ENCODE results near the gene TRIM63. TPM values are rescaled to one million over a fixed set of nuclear protein-coding genes. Genes with fewer than 3 reads are reported as not detected.

The TRIM63 gene
- total RNA-seq, 4 donors from 2014 or later: 0.51 to 1.6 (median 1.2) TPM

DNA sequence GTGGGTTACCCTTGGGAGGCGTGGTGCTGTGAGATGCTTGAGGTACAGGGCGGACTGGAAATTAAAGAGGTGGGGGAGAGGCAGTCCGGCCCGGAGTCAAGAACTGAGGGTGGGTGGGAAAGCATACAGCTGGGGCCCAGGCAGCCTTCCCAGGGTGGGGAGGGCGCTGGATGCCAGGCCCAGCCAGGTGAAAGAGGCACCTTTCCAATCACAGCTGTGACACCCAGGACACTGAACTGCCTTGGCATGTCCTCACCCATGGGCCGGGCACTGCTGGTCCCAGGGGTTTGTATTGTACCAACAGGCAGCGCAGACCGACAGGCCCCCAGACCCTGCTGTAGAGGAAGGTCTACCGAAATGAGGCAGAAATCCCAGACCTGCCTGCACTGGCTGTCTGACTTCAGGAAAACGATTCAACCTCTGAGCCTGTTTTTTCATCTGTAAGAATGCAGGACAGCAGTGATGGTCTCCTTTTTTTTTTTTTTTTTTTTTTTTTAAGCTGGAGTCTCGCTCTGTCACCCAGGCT lies 30.6 kb downstream of the TRIM63 start:
- TF ChIP-seq, protein P1, sequence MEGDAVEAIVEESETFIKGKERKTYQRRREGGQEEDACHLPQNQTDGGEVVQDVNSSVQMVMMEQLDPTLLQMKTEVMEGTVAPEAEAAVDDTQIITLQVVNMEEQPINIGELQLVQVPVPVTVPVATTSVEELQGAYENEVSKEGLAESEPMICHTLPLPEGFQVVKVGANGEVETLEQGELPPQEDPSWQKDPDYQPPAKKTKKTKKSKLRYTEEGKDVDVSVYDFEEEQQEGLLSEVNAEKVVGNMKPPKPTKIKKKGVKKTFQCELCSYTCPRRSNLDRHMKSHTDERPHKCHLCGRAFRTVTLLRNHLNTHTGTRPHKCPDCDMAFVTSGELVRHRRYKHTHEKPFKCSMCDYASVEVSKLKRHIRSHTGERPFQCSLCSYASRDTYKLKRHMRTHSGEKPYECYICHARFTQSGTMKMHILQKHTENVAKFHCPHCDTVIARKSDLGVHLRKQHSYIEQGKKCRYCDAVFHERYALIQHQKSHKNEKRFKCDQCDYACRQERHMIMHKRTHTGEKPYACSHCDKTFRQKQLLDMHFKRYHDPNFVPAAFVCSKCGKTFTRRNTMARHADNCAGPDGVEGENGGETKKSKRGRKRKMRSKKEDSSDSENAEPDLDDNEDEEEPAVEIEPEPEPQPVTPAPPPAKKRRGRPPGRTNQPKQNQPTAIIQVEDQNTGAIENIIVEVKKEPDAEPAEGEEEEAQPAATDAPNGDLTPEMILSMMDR (IDR thresholded peaks at IDR 0.05; ENCODE audit: low read depth): no peak

DNA sequence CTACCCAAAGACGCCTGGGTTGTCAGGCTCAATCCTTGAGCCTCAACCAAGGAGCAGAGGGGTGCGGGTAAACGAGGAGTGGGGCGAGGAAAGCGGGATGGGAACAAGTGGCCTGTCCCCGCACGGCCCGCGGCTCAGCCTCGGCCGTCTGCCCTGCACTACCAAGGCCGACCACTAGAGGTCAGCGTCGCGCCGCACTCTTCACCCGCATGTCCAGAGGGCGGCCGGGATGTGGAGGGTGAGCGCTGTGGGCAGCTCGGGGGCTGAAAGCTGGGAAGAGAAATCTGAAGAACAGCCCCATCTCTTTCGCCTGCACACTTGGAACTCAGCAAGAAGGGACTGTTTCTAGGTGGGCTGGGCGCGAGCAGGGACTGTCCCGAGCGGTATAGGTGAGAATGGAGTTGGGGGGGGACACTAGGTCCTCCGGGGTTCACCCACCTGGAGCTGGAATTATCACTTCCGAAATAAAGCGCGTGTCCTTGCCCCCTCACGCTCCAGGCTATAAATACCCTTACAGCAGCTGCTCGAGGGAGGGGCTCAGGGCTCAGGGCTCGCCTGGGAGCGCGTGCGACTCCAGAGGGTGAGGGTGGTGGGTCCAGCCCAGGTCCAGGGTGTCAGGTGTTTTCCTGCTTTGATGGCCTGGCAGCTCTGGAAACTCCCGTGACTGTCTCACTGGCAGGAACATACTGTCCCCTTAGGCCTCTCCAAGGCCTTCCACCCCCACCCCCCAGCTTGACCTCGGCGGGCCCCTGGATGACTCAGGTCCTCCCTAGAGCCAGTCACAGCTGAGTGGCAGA lies 31.3 kb downstream of the TRIM63 start:
- TF ChIP-seq, protein P1 (IDR thresholded peaks at IDR 0.05; ENCODE audit: low read depth): no peak

DNA sequence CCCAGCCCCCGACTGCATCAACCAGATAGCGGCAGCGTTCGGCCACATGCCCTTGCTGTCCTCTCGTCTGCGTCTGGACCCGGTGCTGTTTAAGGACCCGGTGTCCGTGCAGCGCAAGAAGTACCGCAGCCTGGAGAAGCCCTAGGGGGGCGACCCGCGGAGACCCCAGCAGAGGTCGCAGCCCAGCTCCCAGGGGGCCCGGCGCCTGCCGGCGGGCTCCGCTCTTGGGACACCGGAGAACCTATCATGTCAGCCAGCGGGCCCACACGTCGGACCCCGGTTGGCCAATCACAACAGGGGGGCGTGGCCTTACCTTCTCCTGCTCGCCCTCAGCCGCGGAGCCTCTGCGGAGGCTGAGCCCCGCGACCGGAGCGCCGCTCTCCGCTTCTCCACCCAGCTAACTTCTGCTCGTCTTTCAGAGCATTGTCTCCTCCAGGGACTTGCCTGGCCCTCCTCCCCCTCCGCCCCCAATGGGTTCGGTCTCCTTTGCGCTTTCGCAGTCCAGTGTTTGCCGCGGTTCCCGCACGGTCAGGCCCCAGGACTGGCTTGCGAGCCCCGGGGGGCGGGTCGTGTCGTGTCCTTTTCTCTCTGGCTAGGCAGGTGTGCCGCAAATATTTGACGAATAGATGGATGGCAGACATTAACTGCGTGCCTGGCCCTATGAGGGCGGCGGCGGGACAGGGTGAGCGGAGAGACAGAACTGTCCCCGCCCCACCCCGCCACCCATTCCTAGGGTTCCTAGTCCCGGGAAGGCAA lies 32.0 kb downstream of the TRIM63 start:
- TF ChIP-seq, protein P1 (IDR thresholded peaks at IDR 0.05; ENCODE audit: low read depth): no peak

DNA sequence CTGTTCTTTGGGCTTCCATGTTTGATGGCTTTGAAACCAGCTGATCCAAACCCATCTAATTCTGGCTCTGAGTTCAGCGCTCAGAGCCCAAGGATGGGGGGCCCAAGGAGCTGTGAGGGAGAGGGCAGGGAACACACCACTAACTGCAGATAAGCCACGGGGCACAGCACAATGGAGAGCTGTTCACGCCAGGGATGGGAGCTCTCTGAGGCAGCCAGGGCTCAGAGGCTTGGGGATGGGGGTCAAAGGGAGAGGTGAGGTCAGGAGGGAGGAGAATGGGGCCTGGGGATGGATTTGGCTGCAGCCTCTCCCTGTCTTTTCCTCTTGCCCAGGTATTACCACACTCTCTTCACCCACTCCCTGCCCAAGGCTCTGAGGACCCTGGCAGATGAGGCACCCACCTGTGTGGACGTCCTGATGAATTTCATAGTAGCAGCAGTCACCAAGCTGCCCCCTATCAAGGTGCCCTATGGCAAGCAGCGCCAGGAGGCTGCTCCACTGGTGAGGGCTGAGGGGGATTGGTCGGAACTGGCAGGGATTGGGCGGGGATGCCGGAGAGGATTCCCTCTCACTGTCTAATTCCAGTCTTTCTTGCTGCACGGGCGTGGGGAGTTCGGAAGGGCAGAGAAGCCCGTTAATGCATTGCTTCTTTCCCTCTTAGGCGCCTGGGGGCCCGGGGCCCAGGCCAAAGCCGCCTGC lies 32.8 kb downstream of the TRIM63 start:
- TF ChIP-seq, protein P1 (IDR thresholded peaks at IDR 0.05; ENCODE audit: low read depth): no peak

DNA sequence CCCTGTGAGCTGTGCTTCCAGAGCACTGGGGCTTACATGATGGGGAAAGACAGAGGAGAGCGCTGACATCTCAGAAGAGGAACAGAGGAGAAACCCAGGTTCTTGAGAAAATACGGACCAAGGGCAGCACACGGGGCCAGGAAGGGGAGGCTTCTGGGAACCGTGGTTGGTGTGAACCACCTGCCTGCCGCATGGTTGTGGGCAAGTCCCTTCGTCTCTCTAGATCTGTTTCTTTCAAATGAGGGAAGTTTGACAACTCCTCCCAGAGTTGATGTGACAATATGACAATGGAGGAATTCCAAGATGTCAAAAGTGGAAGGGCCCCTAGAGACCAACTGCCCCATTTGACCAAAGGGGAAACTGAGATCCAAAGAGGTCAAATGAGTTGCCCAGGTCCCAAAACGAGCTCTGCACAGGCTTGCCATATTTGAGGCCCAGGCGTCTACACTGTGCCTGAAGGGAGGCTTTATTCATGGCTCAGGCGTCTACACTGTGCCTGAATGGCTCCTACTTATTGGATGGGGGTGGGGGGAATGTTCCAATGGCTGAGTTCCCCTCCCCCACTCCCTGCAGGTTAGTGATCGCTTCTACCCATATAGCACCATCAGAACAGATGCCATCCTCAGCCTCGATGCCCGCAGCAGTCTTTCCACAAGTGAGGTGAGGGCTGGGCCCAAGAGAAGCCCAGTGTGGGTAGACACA lies 34.6 kb downstream of the TRIM63 start:
- TF ChIP-seq, protein P1 (IDR thresholded peaks at IDR 0.05; ENCODE audit: low read depth): no peak

DNA sequence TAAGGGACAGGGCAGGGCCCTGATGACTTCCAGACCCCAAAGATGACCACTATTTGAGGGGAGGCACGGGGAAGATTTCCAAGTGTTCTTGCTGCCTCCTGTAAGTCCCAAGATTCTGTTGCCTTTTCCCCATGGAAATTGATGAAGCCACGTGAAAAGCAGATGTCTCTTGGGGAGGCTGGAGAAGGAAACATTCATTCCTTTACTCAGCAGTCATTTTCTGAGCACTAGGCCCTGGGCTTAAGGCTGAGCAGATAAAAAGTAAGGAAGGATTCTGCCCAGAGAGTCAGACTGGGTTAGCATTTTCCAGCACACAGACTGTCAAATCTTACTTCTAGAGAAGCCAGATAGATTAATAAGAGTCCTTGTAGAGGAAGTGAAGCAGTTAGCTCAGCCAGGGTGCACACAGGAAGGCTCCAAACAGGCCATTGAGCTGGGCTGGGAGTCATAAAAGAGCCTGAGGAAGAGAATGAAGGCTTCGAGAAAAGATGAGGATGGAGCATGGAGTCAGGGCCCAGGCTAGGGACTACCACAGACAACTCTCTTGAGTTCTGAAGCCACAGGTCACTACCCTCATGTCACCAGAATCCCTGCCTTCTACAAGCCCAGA lies 35.7 kb downstream of the TRIM63 start:
- TF ChIP-seq, protein P1 (IDR thresholded peaks at IDR 0.05; ENCODE audit: low read depth): no peak

Data from subcutaneous adipose tissue (tissue), 4 donors.